HG03175 (cell line): Measurements from ENCODE around the gene INPP5D.

Experiments used
- ATAC-seq: cut with Tn5 transposase; IDR thresholded peaks from one replicate; pipeline ENCODE4 v1.9.1; 2021; ENCODE audit warnings: mild to moderate bottlenecking, moderate library complexity; ENCODE audit not compliant: unreplicated experiment

INPP5D gene

GRCh38 chr2:233031556-233032500 is 28.3 kb upstream of the INPP5D start:
- ATAC-seq, result no peak

DNA sequence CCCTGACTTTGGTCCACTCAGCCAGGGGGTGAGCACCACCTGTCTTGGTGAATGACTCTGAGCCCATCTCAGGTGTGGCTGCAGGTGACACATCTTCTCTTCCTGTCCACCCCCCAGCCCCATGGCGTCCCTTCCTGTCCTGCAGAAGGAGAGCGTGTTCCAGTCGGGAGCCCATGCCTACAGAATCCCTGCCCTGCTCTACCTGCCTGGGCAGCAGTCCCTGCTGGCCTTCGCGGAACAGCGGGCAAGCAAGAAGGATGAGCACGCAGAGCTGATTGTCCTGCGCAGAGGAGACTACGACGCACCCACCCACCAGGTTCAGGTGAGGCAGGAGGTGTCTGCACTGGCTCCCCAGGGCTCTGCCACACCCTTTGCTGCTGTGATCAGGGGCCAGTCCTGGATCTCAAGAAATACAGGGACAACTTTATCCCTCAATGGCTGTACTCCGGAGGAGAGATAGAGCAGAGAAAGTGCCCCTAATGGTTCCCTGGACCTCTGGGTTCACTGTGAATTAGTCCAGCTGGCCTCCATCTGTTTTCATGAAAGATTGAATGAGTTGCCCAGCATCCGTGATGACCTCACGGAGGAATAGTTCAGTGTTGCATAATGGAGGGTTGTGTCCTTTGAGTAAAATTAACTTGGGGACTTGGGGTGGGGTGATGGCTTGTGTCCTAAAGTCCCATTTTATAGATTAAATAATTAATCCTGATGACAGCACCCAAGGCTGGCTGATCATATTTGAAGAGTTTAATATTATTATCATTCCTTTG is 27.4 kb upstream of the INPP5D start, which contains the start of gene NEU2:
Gene NEU2, plus strand, starts transcription at position 122 of the 770 bp plus-strand sequence. Its CDS starts 0 bp downstream, at position 122.
- ATAC-seq, result no peak

DNA sequence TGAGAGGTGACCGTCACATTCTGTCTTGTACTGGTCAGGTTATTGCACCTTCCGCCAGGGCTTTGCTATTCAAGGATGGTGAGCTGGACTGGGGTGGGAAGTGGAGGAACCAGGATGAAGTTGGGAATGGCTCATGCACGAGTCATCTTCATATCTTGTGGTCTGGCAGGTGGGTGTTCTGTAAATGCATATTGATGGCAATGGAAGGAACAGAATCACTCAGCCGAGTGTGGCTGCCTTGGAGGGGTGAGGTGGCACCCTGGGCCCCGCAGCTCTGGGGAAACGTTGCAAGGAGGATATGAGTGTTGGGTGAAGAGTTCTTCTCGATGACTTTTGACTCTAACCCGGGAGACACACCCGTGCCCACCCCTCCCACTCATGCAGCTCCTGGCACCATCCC is 26.5 kb upstream of the INPP5D start:
- no peak for ATAC-seq

DNA sequence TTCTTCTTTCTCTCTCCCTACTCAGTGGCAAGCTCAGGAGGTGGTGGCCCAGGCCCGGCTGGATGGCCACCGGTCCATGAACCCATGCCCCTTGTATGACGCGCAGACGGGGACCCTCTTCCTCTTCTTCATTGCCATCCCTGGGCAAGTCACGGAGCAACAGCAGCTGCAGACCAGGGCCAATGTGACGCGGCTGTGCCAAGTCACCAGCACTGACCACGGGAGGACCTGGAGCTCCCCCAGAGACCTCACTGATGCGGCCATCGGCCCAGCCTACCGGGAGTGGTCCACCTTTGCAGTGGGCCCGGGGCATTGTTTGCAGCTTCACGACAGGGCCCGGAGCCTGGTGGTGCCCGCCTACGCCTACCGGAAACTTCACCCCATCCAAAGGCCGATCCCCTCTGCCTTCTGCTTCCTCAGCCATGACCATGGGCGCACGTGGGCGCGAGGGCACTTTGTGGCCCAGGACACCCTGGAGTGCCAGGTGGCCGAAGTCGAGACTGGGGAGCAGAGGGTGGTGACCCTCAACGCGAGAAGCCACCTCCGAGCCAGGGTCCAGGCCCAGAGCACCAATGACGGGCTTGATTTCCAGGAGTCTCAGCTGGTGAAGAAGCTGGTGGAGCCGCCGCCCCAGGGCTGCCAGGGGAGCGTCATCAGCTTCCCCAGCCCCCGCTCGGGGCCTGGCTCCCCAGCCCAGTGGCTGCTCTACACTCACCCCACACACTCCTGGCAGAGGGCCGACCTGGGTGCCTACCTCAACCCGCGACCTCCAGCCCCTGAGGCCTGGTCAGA is 25.9 kb upstream of the INPP5D start:
- ATAC-seq, result no peak

- no peak for ATAC-seq
Observed at GRCh38 chr2:233035426-233036161, 24.5 kb upstream of the INPP5D start.

DNA sequence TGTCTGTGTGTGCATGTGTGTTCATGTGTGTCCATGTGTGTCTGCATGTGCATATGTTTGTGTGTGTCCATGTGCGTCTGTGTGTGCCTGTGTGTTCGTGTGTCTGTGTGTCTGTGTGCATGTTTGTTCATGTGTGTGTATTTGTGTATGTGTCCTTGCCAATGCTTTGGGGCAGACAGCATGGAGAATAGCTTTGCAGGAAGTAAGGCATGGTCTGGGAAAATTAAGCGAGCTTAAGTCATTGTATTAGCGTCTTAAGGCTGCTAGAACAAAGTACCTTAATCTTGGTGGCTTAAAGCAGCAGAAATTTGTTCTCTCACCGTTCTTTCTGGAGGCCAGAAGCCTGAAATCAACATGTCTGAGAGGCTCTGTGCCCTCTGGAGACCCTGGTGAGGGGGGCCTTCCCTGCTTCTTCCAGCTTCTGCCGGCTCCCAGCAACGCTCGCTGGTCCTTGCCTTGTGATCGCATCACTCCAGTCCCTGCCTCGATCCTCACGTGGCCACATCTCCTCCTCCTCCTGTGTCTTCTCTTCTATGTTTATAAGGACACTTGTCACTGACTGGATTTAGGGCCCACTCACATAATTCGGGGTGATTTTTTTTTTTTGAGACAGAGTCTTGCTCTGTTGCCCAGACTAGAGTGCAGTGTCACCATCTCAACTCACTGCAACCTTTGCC is 23.8 kb upstream of the INPP5D start:
- no peak for ATAC-seq

DNA sequence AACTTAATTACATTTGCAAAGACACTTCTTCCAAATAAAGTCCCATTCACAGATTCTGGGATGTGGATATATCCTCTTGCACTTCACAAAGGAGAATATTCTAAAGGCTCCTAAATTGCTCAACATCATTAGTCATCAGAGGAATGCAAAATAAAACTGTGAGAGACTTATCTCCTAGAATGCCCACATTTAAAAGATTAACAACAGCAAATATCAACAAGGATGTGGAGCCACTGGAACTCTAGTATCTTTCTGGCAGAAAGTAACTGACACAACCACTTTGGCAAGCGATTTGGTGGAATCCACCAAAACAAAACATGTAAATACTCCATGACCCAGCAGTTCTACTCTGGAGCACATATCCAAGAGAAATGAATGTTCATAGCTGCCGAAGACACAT is 23.1 kb upstream of the INPP5D start:
- no peak for ATAC-seq

- no peak for ATAC-seq
Observed at GRCh38 chr2:233039212-233039845, 20.8 kb upstream of the INPP5D start.

DNA sequence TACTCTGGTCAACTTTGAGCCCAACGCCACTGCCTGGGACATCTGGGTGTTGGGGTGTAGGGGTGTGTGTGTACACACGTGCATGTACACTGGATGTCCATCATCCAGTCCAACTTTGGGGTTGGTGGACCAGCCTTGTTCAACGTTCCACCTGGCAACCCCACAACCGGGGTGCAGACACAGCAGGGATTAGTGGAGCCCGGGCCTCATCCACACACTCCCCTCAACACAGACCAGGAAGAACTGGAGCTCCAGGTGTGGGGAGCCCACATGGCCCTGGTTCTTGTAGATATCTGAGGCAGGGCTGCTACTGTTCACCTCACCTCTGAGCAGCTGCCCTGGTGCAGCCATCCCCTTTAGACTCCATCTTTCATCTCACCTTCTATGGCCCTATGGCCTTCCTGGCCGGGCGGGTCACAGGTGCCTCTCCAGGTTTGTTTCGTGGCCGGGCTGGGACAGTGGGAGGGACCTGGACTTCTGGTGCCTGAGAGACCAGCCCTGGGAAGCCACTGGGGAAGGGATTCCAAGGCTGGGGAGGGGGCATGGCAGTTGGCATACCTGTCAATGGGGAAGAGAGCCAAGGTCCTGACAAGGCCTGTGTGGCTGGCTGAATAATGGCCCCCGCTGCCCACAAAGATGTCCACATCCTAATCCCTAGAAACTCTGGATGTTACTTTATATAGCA is 20.2 kb upstream of the INPP5D start:
- ATAC-seq, result no peak

- ATAC-seq, result no peak
Observed at GRCh38 chr2:233040571-233040970, 19.6 kb upstream of the INPP5D start.

GRCh38 chr2:233041722-233042323 is 18.3 kb upstream of the INPP5D start:
- ATAC-seq, result no peak

GRCh38 chr2:233042549-233042948 is 17.6 kb upstream of the INPP5D start:
- no peak for ATAC-seq

DNA sequence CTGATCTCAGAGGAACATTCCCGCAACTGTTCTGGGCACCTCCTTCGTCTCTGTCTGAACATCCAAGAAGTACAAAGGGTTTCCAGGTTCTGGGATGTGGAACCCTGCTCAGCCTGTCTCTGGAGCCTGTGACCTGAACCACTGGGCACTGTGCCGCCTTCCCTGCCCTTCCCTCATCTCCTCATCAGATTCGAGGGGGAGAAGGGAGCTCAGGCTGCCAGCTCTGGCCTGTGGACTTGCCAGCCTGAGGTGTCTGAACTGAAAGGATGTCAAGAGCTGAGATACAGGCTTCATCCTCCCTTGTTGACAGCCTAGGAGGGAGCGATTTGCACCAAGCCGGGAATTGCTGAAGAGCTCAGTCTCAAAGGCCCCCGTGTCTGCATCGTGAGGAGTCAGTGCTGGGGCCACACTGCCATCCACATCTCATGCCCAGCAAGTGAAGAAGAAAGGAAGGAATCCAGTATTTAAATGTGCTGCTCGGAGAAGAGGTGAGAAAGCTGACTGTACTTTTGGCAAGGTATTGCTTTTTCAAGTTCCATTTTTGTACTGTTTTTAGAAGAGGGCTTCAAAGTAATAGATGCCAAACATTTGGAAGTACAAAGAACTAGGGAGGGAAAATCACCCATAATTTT is 15.1 kb upstream of the INPP5D start:
- ATAC-seq, result no peak

GRCh38 chr2:233047206-233047605 is 12.9 kb upstream of the INPP5D start:
- ATAC-seq, result no peak

GRCh38 chr2:233047667-233048066 is 12.5 kb upstream of the INPP5D start:
- no peak for ATAC-seq

DNA sequence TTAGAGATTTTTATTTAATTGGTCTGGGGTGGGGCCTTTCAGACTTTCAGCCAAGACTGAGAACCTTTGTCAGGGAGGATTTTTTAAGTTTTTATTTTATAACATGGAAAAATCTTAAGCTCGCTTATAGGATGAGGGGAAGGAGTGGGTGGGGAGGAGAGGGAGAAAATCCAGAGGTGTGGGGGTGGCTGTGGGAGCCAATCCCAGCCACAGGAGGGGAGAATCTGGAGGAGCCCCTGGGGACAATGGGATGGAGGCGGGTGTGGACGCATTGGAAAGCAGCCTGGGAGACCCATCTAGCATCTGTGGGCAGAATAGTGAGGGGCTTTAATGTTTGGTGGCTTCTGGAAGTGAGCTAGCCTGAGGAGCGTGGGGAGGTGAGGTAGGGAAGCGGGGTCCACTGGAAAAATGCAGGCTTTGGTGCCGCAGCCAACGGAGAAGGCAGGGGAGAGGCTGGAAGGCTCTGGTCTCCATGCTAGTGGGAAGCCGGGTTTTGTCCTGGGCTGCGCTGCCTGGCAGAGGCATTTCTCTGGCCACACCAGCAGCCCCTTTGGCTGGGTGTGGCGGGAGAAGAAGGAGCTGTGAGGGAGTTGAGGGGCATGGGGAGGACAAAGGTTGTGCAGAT is 11.5 kb upstream of the INPP5D start:
- no peak for ATAC-seq

GRCh38 chr2:233049194-233049761 is 10.9 kb upstream of the INPP5D start:
- ATAC-seq, result no peak
